Parathyroid adenoma (tissue), 2 donors: ENCODE data around the gene CCER1.

Source experiments
- H2AFZ ChIP-seq: fragments of 300-600 bp; sonication (generic); one replicate; pipeline ENCODE4 v1.7.0; 2017; ENCODE audit warnings: antibody characterized with exemption, mild to moderate bottlenecking
- H3K27ac ChIP-seq: fragments of 300-600 bp; sonication (generic); one replicate; pipeline ENCODE4 v1.7.0; 2017
- H3K27me3 ChIP-seq: fragments of 300-600 bp; sonication (generic); one replicate; pipeline ENCODE4 v1.7.0; 2017; ENCODE audit warnings: low read length; ENCODE audit not compliant: control insufficient read depth, insufficient read depth
- H3K36me3 ChIP-seq: fragments of 300-600 bp; sonication (generic); one replicate; pipeline ENCODE4 v1.7.0; 2017; ENCODE audit warnings: low read length; ENCODE audit not compliant: control insufficient read depth, insufficient read depth
- H3K4me1 ChIP-seq: fragments of 300-600 bp; sonication (generic); one replicate; pipeline ENCODE4 v1.7.0; 2017; ENCODE audit warnings: control low read depth
- H3K4me2 ChIP-seq: fragments of 300-600 bp; sonication (generic); one replicate; pipeline ENCODE4 v1.7.0; 2017; ENCODE audit warnings: low read length
- H3K4me3 ChIP-seq: fragments of 300-600 bp; sonication (generic); one replicate; pipeline ENCODE4 v1.7.0; 2017; ENCODE audit warnings: low read depth, low read length
- H3K79me2 ChIP-seq: fragments of 300-600 bp; sonication (generic); one replicate; pipeline ENCODE4 v1.7.0; 2017; ENCODE audit warnings: control low read depth
- H3K9ac ChIP-seq: fragments of 300-600 bp; sonication (generic); one replicate; pipeline ENCODE4 v1.7.0; 2017; ENCODE audit warnings: mild to moderate bottlenecking
- H3K9me3 ChIP-seq: fragments of 300-600 bp; sonication (generic); one replicate; pipeline ENCODE4 v1.7.0; 2017; ENCODE audit warnings: low read length; ENCODE audit not compliant: control insufficient read depth
- TF ChIP-seq, protein P1 (sequence below): fragments of 300-600 bp; sonication (generic); IDR thresholded peaks from one replicate; pipeline ENCODE4 v1.7.0; 2017; ENCODE audit warnings: antibody characterized with exemption, mild to moderate bottlenecking
- donor health status: primary hyperparathyroidism.

The CCER1 gene

GRCh38 chr12:90938451-90938850, 16.5 kb downstream of the CCER1 start:
- H3K9ac ChIP-seq, result no peak overlapping the region
- H3K27me3 ChIP-seq, result no peaks in the 10 kb centered on the region
- H3K4me2 ChIP-seq, result no peak overlapping the region
- no peaks in the 10 kb centered on the region for H3K79me2 ChIP-seq
- H3K27ac ChIP-seq, result no peak overlapping the region
- H3K4me1 ChIP-seq, result no peaks in the 10 kb centered on the region
- no peak overlapping the region for H3K4me3 ChIP-seq
- H3K9me3 ChIP-seq, result no peaks in the 10 kb centered on the region
- peak overlapping the region; percentile 34 for H2AFZ ChIP-seq
- H3K36me3 ChIP-seq, result no peaks in the 10 kb centered on the region
- TF ChIP-seq, protein P1, sequence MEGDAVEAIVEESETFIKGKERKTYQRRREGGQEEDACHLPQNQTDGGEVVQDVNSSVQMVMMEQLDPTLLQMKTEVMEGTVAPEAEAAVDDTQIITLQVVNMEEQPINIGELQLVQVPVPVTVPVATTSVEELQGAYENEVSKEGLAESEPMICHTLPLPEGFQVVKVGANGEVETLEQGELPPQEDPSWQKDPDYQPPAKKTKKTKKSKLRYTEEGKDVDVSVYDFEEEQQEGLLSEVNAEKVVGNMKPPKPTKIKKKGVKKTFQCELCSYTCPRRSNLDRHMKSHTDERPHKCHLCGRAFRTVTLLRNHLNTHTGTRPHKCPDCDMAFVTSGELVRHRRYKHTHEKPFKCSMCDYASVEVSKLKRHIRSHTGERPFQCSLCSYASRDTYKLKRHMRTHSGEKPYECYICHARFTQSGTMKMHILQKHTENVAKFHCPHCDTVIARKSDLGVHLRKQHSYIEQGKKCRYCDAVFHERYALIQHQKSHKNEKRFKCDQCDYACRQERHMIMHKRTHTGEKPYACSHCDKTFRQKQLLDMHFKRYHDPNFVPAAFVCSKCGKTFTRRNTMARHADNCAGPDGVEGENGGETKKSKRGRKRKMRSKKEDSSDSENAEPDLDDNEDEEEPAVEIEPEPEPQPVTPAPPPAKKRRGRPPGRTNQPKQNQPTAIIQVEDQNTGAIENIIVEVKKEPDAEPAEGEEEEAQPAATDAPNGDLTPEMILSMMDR, result no peak

GRCh38 chr12:90937651-90938050, 17.3 kb downstream of the CCER1 start:
- H3K4me3 ChIP-seq, result no peak overlapping the region
- no peaks in the 10 kb centered on the region for H3K36me3 ChIP-seq
- H3K9ac ChIP-seq, result no peak overlapping the region
- H3K9me3 ChIP-seq, result no peaks in the 10 kb centered on the region
- no peak overlapping the region for H3K4me2 ChIP-seq
- no peaks in the 10 kb centered on the region for H3K79me2 ChIP-seq
- no peak overlapping the region for H2AFZ ChIP-seq
- TF ChIP-seq, protein P1, result no peak
- no peak overlapping the region for H3K27ac ChIP-seq
- H3K4me1 ChIP-seq, result no peaks in the 10 kb centered on the region
- no peaks in the 10 kb centered on the region for H3K27me3 ChIP-seq

DNA sequence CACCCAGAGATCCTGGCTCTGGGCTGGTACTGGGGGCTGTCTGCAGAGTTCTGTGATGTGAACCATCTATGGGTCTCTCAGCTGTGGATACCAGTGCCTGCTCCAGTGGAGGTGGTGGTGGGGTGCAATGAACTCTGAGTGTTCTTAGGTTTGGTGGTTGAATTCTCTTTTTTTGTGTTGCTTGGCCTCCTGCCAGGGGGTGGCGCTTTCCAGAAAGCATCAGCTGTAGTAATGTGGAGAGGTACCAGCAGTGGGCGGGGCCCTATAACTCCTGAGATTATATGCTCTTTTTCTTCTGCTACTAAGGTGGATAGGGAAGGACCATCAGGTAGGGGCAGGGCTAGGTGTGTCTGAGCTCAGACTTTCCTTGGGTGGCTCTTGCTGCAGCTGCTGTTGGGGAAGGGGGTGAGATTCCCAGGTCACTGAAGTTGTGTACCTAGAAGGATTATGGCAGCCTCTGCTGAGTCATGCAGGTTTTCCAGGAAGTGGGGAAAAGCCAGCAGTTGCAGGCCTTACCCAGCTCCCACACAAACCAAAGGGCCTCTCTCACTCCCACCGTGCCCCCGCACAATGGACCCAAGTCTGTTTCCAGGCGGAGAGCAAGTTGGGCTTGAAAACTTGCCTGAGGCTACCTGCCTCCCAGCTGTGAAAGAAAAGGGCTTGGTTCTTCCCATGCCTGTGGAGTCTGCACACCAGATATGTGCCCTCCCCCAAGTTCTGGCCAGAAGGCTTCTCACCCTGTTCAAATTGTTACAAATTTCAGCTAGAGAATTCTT, 18.6 kb downstream of the CCER1 start:
- H3K4me3 ChIP-seq, result no peak overlapping the region
- no peak overlapping the region for H3K4me2 ChIP-seq
- no peaks in the 10 kb centered on the region for H3K36me3 ChIP-seq
- TF ChIP-seq, protein P1, result no peak
- H3K9ac ChIP-seq, result no peak overlapping the region
- H3K9me3 ChIP-seq, result no peaks in the 10 kb centered on the region
- H3K27ac ChIP-seq, result no peak overlapping the region
- H3K4me1 ChIP-seq, result no peaks in the 10 kb centered on the region
- no peaks in the 10 kb centered on the region for H3K79me2 ChIP-seq
- H2AFZ ChIP-seq, result no peak overlapping the region
- no peaks in the 10 kb centered on the region for H3K27me3 ChIP-seq

GRCh38 chr12:90925562-90925961, 29.4 kb downstream of the CCER1 start:
- Histone ChIP-seq H3K27me3 (no peaks in the 10 kb centered on the region), H3K9ac (no peak overlapping the region), H2AFZ (no peak overlapping the region), H3K36me3 (no peaks in the 10 kb centered on the region), H3K4me1 (no peaks in the 10 kb centered on the region), H3K27ac (no peak overlapping the region), H3K9me3 (no peaks in the 10 kb centered on the region), H3K79me2 (no peaks in the 10 kb centered on the region), H3K4me3 (no peak overlapping the region), H3K4me2 (no peak overlapping the region)
- TF ChIP-seq, protein P1, result no peak

DNA sequence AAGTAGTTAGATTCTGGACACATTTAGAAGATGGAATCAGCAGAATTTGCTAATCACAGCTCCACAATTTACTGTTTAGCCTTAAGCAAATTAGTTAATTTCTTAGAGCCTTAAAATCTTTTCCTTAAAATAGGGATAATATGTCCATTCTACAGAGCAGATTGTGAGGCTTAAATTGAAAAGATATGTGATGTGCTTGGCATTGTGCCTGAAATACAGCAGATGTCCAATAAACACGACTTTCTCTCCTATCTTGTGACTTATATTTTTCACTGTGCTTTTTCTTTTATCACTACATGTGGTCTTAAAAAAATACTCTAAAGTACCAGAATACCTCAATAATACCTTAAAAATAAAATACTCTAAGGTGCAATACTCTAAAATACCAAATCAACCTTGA, 30.6 kb downstream of the CCER1 start:
- no peak overlapping the region for H2AFZ ChIP-seq
- no peaks in the 10 kb centered on the region for H3K36me3 ChIP-seq
- H3K4me1 ChIP-seq, result no peaks in the 10 kb centered on the region
- no peak overlapping the region for H3K27ac ChIP-seq
- no peak overlapping the region for H3K9ac ChIP-seq
- H3K9me3 ChIP-seq, result no peaks in the 10 kb centered on the region
- no peaks in the 10 kb centered on the region for H3K27me3 ChIP-seq
- H3K4me3 ChIP-seq, result no peak overlapping the region
- H3K79me2 ChIP-seq, result no peaks in the 10 kb centered on the region
- no peak overlapping the region for H3K4me2 ChIP-seq
- TF ChIP-seq, protein P1, result no peak
